Measurements from ENCODE around the gene SCLY.

GRCh38 chr2:238013806-238014205 lies 47.0 kb upstream of the SCLY start:
- TF ChIP-seq CTCF (IDR thresholded peaks at IDR 0.05; ENCODE audit: poor library complexity): no peak
- TF ChIP-seq EZH2phosphoT487 (IDR thresholded peaks at IDR 0.05; ENCODE audit: low read depth, severe bottlenecking, unreplicated experiment): no peak

Measured in hepatocyte (in vitro differentiated cells).